Measurements from ENCODE around the gene CGB5. TPM values are rescaled to one million over a fixed set of nuclear protein-coding genes. Genes with fewer than 3 reads are reported as not detected.

Gene CGB5
- total RNA-seq, 4 donors from 2014 or later: not detected

DNA sequence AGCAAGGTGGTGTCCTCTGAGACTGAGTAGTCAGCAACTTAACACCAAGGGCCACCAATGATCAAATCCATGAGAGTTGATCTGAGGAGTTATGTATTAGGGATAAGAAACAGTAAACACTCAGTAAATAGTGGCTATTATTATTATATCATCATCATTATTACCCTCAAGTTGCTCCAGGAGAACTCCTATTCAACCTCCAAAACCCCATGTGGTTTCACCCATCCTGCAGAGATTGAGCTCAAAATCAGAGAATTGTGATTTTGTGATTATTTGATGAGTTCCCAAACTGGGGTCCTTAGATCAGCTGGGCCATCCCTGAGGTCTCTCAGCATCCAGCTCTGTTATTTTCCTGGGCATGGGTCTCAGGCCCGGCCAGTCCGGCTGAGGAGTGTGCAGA, 17.4 kb downstream of the CGB5 start:
- no peak overlapping the region for H3K27ac ChIP-seq
- no peak overlapping the region for H3K4me3 ChIP-seq
- H3K27me3 ChIP-seq: peaks cover 2 to 90% of the 10 kb centered on the region in 2 donors
- TF ChIP-seq EP300 (IDR thresholded peaks at IDR 0.05) (no peak), POLR2A (IDR thresholded peaks at IDR 0.05) (no peak)
- TF ChIP-seq, protein P1, sequence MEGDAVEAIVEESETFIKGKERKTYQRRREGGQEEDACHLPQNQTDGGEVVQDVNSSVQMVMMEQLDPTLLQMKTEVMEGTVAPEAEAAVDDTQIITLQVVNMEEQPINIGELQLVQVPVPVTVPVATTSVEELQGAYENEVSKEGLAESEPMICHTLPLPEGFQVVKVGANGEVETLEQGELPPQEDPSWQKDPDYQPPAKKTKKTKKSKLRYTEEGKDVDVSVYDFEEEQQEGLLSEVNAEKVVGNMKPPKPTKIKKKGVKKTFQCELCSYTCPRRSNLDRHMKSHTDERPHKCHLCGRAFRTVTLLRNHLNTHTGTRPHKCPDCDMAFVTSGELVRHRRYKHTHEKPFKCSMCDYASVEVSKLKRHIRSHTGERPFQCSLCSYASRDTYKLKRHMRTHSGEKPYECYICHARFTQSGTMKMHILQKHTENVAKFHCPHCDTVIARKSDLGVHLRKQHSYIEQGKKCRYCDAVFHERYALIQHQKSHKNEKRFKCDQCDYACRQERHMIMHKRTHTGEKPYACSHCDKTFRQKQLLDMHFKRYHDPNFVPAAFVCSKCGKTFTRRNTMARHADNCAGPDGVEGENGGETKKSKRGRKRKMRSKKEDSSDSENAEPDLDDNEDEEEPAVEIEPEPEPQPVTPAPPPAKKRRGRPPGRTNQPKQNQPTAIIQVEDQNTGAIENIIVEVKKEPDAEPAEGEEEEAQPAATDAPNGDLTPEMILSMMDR (IDR thresholded peaks at IDR 0.05): no peak
- no peaks in the 10 kb centered on the region for H3K9me3 ChIP-seq
- peaks cover 0 to 35% (median 20%) of the 10 kb centered on the region in 4 donors for H3K4me1 ChIP-seq
- no peaks in the 10 kb centered on the region for H3K36me3 ChIP-seq
- 94 to 96% methylated on average over 2 of the region's 2 CpGs for WGBS, 2 donors
- no peak for DNase-seq (ENCODE audit: low spot score in 2 of 2)

DNA sequence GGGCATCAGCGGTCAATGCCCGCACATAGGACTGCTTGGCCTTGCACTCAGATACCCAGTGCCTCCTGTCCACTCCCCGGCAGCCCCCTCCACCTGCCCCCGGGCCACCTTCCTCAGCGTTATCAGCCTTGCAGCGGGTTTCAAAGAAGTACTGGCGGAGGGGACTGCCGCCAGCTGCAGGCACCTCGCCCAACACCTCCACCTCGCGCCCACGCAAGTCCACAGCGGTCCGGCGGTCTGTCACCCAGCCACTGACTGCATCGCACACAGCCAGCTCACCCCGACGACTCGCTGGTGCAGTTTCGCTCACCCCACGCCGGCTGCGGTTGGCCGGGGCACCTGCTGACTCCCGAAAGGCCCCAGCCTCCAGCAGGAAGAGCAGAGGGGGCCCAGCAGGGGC, 17.8 kb downstream of the CGB5 start:
- TF ChIP-seq POLR2A (IDR thresholded peaks at IDR 0.05) (no peak), EP300 (IDR thresholded peaks at IDR 0.05) (no peak)
- TF ChIP-seq, protein P1 (IDR thresholded peaks at IDR 0.05): no peak
- Histone ChIP-seq H3K4me1 (peaks cover 0 to 30% (median 19%) of the 10 kb centered on the region in 4 donors), H3K9me3 (no peaks in the 10 kb centered on the region), H3K36me3 (no peaks in the 10 kb centered on the region), H3K27me3 (peaks cover 2 to 90% of the 10 kb centered on the region in 2 donors), H3K4me3 (no peak overlapping the region), H3K27ac (no peak overlapping the region)
- WGBS, 2 donors: 73 to 75% methylated on average over 23 to 25 of the region's 25 CpGs
- no peak for DNase-seq (ENCODE audit: low spot score in 2 of 2)

DNA sequence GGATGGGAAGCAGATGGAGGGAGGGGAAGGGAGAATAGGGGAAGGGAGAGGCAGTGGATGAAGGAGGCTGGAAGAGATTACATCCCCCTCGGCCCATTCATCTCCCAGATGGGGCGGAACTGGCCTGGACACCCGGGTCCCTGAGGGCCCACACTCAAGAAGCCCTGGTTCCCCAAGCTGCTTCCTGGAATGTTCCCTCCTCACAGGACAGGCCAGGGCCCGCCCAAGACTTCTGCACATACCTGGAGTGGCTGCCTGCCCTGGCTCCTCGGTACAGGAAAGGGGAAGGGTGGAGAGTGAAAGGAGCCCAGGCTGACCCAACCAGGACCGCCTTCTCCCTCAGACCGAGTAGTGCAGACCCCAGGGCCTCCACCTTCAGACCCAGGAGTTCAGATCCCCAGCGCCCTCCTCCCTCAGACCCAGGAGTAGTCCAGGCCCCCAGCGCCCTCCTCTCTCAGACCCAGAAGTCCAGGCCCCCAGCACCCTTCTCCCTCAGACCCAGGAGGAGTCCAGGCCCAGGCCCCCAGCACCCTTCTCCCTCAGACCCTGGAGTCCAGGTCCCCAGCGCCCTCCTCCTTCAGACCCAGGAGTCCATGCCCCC, 20.5 kb downstream of the CGB5 start:
- H3K27me3 ChIP-seq: peaks cover 2 to 89% of the 10 kb centered on the region in 2 donors
- no peak overlapping the region for H3K4me3 ChIP-seq
- DNase-seq (ENCODE audit: low spot score in 2 of 2): no peak
- H3K4me1 ChIP-seq: peaks cover 0 to 11% (median 6%) of the 10 kb centered on the region in 4 donors
- no peak overlapping the region for H3K27ac ChIP-seq
- TF ChIP-seq EP300 (IDR thresholded peaks at IDR 0.05): no peak
- TF ChIP-seq, protein P1 (IDR thresholded peaks at IDR 0.05): no peak
- TF ChIP-seq POLR2A (IDR thresholded peaks at IDR 0.05): no peak
- no peaks in the 10 kb centered on the region for H3K9me3 ChIP-seq
- no peaks in the 10 kb centered on the region for H3K36me3 ChIP-seq
- 49 to 69% methylated on average over 9 to 10 of the region's 10 CpGs for WGBS, 2 donors

DNA sequence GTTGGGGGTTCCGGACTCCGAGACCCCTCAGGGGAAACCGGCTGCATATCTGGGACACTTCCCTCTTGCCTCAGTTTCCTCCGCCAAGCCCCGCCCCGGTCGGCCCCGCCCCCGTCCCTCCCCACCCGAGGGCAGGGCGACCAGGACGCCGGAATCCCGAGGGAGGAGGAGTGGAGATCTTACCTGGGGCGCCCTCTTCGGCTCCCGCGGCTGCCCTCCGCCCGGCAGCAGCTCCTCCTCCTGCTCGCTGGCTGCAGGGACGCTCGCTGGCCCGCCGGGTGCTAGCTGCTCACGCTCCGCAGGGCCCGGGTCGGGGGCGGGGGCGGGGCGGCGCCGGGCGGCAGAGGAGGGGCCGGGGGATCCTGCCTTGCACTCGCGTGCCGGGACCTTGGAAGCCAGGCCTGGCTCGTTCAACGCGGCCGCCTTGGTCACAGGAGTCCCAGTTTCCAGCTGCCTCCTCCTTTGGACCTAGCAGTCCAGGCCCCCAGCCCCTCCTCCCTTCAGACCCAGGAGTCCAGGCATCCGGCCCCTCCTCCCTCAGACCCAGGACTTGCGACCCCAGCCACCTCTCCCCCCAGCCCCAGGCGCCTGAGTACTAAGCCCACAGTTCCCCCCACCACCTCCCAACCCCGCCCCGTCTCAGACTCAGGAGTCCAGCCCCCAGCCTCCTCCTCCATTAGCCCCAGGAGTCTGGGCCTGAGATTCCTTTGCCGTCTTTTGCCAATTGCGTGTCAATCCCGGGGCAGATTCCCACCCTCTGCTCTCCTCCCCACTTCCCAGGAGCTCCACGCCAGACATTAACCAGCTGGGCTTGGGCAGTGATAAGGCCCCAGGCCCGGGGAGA, 21.3 kb downstream of the CGB5 start, which contains the start of gene NTF4:
NTF4 (minus strand) TSS at position 51 of the 844 bp plus-strand sequence. CDS start 2,821 bp downstream, outside the sequence.
- Histone ChIP-seq H3K27me3 (peaks cover 2 to 91% of the 10 kb centered on the region in 2 donors), H3K4me3 (peak within 1 kb of the TSS in 1 of 4 donors; percentile 11)

More for the DNA sequence above, 21.3 kb downstream of the CGB5 start, which contains the start of gene NTF4:
- H3K27ac ChIP-seq: no peak within 1 kb of the TSS
- no peak for DNase-seq (ENCODE audit: low spot score in 2 of 2)
- WGBS, 2 donors: 8 to 9% methylated on average over 18 to 23 of the region's 53 CpGs
- H3K9me3 ChIP-seq: no peaks in the 10 kb centered on the region
- H3K36me3 ChIP-seq: no peaks in the 10 kb centered on the region
- TF ChIP-seq POLR2A (IDR thresholded peaks at IDR 0.05): no peak
- TF ChIP-seq, protein P1 (IDR thresholded peaks at IDR 0.05): no peak
- no peak for TF ChIP-seq EP300 (IDR thresholded peaks at IDR 0.05)
- H3K4me1 ChIP-seq: peaks cover 0 to 11% (median 6%) of the 10 kb centered on the region in 4 donors

Measured in tibial nerve (tissue), 4 donors.